HUES6 (cell line): Measurements from ENCODE around the gene TUNAR.

Source experiments
- H3K27ac ChIP-seq: 2 replicates; pipeline ENCODE4 v1.7.0; 2013; ENCODE audit warnings: low read depth, mild to moderate bottlenecking, low read length, inconsistent platforms
- H3K27me3 ChIP-seq: 2 replicates; pipeline ENCODE4 v1.6.1; 2013; ENCODE audit warnings: low read length; ENCODE audit not compliant: control insufficient read depth, insufficient read depth
- H3K36me3 ChIP-seq: 2 replicates; pipeline ENCODE4 v1.6.1; 2013; ENCODE audit warnings: low read length; ENCODE audit not compliant: control insufficient read depth, insufficient read depth
- H3K4me1 ChIP-seq: 2 replicates; pipeline ENCODE4 v1.6.1; 2013; ENCODE audit warnings: low read length; ENCODE audit not compliant: control insufficient read depth, insufficient read depth
- H3K4me3 ChIP-seq: 2 replicates; pipeline ENCODE4 v1.5.1; 2013; ENCODE audit warnings: low read depth, low read length
- H3K9ac ChIP-seq: one replicate; pipeline ENCODE4 v1.6.1; 2013; ENCODE audit warnings: mild to moderate bottlenecking, low read length
- H3K9me3 ChIP-seq: 2 replicates; pipeline ENCODE4 v1.6.1; 2013; ENCODE audit warnings: low read depth, low read length; ENCODE audit not compliant: control insufficient read depth, insufficient read depth

Gene TUNAR

DNA sequence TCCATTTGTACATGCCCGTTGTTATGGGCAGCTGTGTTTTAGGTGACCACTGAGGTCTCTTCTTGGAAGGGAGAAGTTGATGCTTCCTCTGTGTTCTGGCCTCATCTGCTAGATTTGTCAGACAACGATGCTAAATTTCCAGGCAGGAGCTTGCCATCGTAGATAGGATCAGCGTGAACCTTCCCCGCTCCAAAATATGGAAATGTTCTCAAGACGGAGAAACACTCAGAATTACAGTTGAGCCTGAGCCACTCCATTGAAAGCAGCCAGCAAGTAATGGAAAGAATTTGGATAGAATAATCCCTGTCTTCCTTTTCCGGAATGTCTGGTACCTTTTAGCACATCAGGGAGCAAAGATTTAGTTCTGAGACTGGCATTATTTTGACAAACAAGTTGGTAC lies 34.8 kb downstream of the TUNAR start:
- Histone ChIP-seq H3K4me3 (no peak overlapping the region), H3K27ac (no peak overlapping the region), H3K36me3 (0 out of 2 replicates have a peak, but pooled peaks cover 7% of the 10 kb centered on the region), H3K27me3 (no peaks in the 10 kb centered on the region), H3K4me1 (peaks cover 24% of the 10 kb centered on the region), H3K9me3 (no peaks in the 10 kb centered on the region), H3K9ac (no peak overlapping the region)

GRCh38 chr14:95915330-95915729 lies 38.7 kb downstream of the TUNAR start:
- H3K4me1 ChIP-seq: peaks cover 27% of the 10 kb centered on the region
- H3K27ac ChIP-seq: no peak overlapping the region
- H3K36me3 ChIP-seq: peaks cover 8% of the 10 kb centered on the region
- no peaks in the 10 kb centered on the region for H3K27me3 ChIP-seq
- H3K4me3 ChIP-seq: no peak overlapping the region
- H3K9me3 ChIP-seq: no peaks in the 10 kb centered on the region
- H3K9ac ChIP-seq: no peak overlapping the region

DNA sequence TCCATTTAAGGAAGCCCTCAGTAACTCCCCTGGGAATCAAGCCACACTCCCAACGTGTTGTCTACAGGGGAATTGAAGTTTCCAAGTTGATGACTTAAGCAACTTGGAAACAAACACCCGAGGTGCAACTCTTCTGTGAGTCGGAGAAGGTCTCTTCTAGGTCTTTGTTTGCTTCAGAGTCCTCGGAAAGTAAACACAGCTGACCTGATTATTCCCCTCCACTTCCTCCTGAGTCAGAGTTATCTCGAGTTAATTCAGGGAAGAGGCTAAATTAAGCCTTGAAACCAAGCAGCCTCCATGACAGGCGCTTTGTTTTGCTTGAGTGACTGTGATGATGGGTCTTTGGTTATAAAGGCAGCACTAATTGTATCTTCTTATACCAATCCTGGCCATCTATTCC lies 41.8 kb downstream of the TUNAR start:
- Histone ChIP-seq H3K4me3 (no peak overlapping the region), H3K36me3 (peaks cover 32% of the 10 kb centered on the region), H3K27me3 (no peaks in the 10 kb centered on the region), H3K4me1 (peaks cover 32% of the 10 kb centered on the region), H3K9me3 (no peaks in the 10 kb centered on the region), H3K9ac (no peak overlapping the region), H3K27ac (no peak overlapping the region)

- peaks cover 32% of the 10 kb centered on the region for H3K36me3 ChIP-seq
- H3K4me1 ChIP-seq: peaks cover 16% of the 10 kb centered on the region
- H3K27me3 ChIP-seq: no peaks in the 10 kb centered on the region
- H3K4me3 ChIP-seq: no peak overlapping the region
- H3K9me3 ChIP-seq: no peaks in the 10 kb centered on the region
- H3K9ac ChIP-seq: no peak overlapping the region
- H3K27ac ChIP-seq: no peak overlapping the region
Measured at GRCh38 chr14:95920769-95921438, 44.3 kb downstream of the TUNAR start.

GRCh38 chr14:95922080-95922479 lies 45.4 kb downstream of the TUNAR start:
- no peak overlapping the region for H3K9ac ChIP-seq
- H3K27me3 ChIP-seq: no peaks in the 10 kb centered on the region
- no peaks in the 10 kb centered on the region for H3K9me3 ChIP-seq
- H3K4me3 ChIP-seq: no peak overlapping the region
- H3K27ac ChIP-seq: no peak overlapping the region
- H3K4me1 ChIP-seq: peaks cover 16% of the 10 kb centered on the region
- peaks cover 32% of the 10 kb centered on the region for H3K36me3 ChIP-seq

DNA sequence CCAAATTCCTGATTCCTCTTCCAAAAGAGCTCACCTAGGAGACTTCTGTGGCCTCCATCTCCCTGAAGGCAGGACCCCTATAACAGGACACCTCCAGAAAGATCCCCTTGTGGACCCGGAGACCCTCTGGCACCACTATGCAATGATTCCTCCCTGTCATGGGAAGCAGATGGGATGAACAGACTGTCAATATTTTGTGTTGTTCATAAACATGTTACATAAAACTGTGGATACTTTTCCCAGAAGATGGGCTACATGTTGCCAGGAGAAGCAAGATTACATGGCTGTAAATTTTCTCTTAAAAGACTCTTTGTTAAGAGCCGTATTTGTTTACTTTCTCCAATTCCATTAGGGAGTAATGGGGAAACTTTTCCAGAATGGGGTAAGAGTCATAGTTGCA lies 52.1 kb downstream of the TUNAR start:
- Histone ChIP-seq H3K4me3 (no peak overlapping the region), H3K27me3 (no peaks in the 10 kb centered on the region), H3K9me3 (no peaks in the 10 kb centered on the region), H3K36me3 (no peaks in the 10 kb centered on the region), H3K27ac (no peak overlapping the region), H3K9ac (no peak overlapping the region), H3K4me1 (peaks cover 7% of the 10 kb centered on the region; the same call in 1 of the 2 replicates)

- H3K36me3 ChIP-seq: no peaks in the 10 kb centered on the region
- no peak overlapping the region for H3K9ac ChIP-seq
- H3K27me3 ChIP-seq: no peaks in the 10 kb centered on the region
- no peak overlapping the region for H3K27ac ChIP-seq
- H3K4me3 ChIP-seq: no peak overlapping the region
- H3K9me3 ChIP-seq: no peaks in the 10 kb centered on the region
- peaks cover 7% of the 10 kb centered on the region; the same call in 1 of the 2 replicates for H3K4me1 ChIP-seq
Measured at GRCh38 chr14:95931384-95931783, 54.8 kb downstream of the TUNAR start.

GRCh38 chr14:95935228-95935822 lies 58.7 kb downstream of the TUNAR start:
- Histone ChIP-seq H3K36me3 (no peaks in the 10 kb centered on the region), H3K27me3 (no peaks in the 10 kb centered on the region), H3K27ac (no peak overlapping the region), H3K4me1 (no peaks in the 10 kb centered on the region), H3K9ac (no peak overlapping the region), H3K9me3 (0 out of 2 replicates have a peak, but pooled peaks cover 3% of the 10 kb centered on the region), H3K4me3 (no peak overlapping the region)

DNA sequence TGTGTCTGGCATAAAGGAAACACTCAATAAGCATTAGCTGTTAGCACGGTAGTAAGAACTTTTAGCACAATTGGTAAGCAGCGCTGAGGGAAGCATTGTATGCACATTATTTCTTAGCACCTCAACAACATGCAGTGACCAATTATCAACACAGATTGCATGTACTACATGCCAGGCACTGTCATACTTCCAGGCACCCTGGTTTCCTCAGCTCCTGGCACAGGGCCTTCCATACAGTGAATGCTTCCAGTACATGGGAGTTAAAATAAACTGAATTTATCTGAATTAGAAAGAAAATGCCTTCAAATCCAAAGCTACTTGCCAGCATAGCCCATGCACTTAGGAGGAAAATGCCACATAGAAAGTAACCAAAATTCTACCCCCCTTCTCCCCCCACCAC lies 59.4 kb downstream of the TUNAR start:
- H3K27me3 ChIP-seq: no peaks in the 10 kb centered on the region
- H3K9ac ChIP-seq: no peak overlapping the region
- no peak overlapping the region for H3K4me3 ChIP-seq
- no peaks in the 10 kb centered on the region for H3K36me3 ChIP-seq
- H3K4me1 ChIP-seq: no peaks in the 10 kb centered on the region
- H3K9me3 ChIP-seq: peaks cover 10% of the 10 kb centered on the region; the same call in 1 of the 2 replicates
- no peak overlapping the region for H3K27ac ChIP-seq

DNA sequence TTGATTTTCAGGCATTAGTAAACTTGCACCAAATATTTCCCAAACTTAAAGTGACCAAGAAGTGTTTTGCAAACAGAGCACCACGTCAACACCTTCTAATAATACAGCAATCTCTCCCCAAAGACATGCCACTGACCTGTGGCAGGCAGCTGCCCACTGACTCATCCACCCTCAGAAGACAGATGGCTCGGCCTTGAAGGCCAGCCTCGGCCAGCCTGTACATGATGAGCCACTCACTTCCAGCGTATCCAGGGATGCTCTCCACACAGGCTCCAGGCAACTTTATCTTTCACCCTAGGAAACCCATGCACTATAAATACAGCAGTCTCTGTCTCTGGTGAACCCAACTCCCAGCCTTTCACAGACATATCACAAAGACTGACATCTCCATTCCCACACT lies 62.7 kb downstream of the TUNAR start:
- H3K4me3 ChIP-seq: no peak overlapping the region
- no peak overlapping the region for H3K9ac ChIP-seq
- H3K36me3 ChIP-seq: no peaks in the 10 kb centered on the region
- no peaks in the 10 kb centered on the region for H3K4me1 ChIP-seq
- H3K9me3 ChIP-seq: peaks cover 43% of the 10 kb centered on the region
- H3K27me3 ChIP-seq: no peaks in the 10 kb centered on the region
- H3K27ac ChIP-seq: no peak overlapping the region

GRCh38 chr14:95941897-95942296 lies 65.3 kb downstream of the TUNAR start:
- H3K27me3 ChIP-seq: no peaks in the 10 kb centered on the region
- H3K27ac ChIP-seq: no peak overlapping the region
- H3K36me3 ChIP-seq: no peaks in the 10 kb centered on the region
- no peaks in the 10 kb centered on the region; the same call in 1 of the 2 replicates for H3K4me1 ChIP-seq
- H3K9ac ChIP-seq: no peak overlapping the region
- peaks cover 62% of the 10 kb centered on the region for H3K9me3 ChIP-seq
- H3K4me3 ChIP-seq: no peak overlapping the region
